Measurements from ENCODE around the gene CRAMP1. TPM values are rescaled to one million over a fixed set of nuclear protein-coding genes. Genes with fewer than 3 reads are reported as not detected.

Gene CRAMP1
- total RNA-seq, 1 donor from 2014 or later: 11.7 TPM

DNA sequence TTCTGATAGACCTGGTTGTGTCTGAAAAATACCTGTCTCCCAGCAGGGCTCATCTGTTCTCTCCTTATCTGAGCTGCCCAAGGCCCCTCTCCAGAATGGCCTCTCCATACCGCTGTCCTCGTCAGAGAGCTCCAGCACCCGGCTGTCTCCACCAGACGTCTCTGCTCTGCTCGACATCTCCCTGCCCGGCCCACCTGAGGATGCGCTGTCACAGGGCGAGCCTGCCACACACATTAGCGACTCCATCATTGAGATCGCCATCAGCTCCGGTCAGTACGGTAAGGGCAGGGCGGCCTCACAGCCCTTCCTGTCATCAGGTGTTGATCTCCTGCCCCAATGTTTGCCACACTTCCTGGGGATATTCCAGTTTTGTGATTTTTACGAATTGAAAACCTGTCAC, 55.8 kb downstream of the CRAMP1 start:
- Histone ChIP-seq H2AFZ (replicated peaks) (no peak overlapping the region), H3K4me2 (no peak overlapping the region), H3K4me3 (no peak overlapping the region), H3K27me3 (no peaks in the 10 kb centered on the region), H3F3A (ENCODE audit: low read depth) (no peaks in the 10 kb centered on the region), H3K36me3 (no peaks in the 10 kb centered on the region), H3K79me2 (ENCODE audit: low read depth) (no peaks in the 10 kb centered on the region), H3K9me3 (ENCODE audit: low read depth) (no peaks in the 10 kb centered on the region), H3K27ac (no peak overlapping the region), H3K4me1 (no peaks in the 10 kb centered on the region), H4K20me1 (ENCODE audit: low read depth) (no peaks in the 10 kb centered on the region), H3K9ac (no peak overlapping the region)
- Mint-ChIP-seq H3K4me1 (no peaks in the 10 kb centered on the region), H3K27ac (no peak overlapping the region), H3K4me3 (no peak overlapping the region), H3K9me3 (no peaks in the 10 kb centered on the region), H3K36me3 (peaks cover 35% of the 10 kb centered on the region), H3K27me3 (ENCODE audit: insufficient read depth, low read depth) (no peaks in the 10 kb centered on the region)
- DNase-seq (ENCODE audit: low spot score): no peak
- TF ChIP-seq EZH2 (IDR thresholded peaks at IDR 0.05) (no peak), EZH2phosphoT487 (IDR thresholded peaks at IDR 0.05) (no peak)
- TF ChIP-seq, protein P1, sequence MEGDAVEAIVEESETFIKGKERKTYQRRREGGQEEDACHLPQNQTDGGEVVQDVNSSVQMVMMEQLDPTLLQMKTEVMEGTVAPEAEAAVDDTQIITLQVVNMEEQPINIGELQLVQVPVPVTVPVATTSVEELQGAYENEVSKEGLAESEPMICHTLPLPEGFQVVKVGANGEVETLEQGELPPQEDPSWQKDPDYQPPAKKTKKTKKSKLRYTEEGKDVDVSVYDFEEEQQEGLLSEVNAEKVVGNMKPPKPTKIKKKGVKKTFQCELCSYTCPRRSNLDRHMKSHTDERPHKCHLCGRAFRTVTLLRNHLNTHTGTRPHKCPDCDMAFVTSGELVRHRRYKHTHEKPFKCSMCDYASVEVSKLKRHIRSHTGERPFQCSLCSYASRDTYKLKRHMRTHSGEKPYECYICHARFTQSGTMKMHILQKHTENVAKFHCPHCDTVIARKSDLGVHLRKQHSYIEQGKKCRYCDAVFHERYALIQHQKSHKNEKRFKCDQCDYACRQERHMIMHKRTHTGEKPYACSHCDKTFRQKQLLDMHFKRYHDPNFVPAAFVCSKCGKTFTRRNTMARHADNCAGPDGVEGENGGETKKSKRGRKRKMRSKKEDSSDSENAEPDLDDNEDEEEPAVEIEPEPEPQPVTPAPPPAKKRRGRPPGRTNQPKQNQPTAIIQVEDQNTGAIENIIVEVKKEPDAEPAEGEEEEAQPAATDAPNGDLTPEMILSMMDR (IDR thresholded peaks at IDR 0.05): no peak

DNA sequence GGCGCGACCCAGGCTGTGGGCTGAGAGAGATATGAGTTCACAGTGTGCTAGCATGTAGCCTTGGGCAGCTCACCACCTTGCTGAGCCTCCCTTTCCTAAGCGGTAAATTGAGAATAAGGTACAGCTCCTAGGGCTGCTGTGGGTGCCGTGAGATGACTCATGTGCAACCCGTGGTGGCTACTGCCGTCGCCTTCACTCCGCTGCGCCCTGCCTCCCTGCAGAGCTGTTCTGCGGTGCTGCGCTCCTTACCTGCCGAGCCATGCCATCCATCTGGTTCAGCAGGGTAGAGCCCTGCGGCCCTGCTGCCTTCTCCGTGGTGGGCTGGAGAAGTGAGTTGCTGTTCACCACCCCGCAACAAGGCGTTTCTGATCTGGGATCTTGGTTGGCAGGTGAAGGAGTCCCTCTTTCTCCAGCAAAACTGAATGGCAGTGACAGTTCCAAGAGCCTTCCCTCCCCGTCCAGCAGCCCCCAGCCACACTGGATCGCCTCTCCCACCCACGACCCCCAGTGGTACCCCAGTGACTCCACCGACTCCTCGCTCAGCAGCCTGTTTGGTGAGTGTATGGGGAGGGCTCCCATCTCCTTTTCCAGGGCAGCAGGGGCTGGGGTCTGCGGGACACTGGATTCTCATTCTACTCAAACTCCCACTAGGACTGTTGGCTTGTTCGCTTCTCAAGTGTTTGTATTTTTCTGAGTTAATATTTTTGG, 56.6 kb downstream of the CRAMP1 start:
- no peak overlapping the region for H2AFZ ChIP-seq (replicated peaks)
- no peaks in the 10 kb centered on the region for H3K79me2 ChIP-seq (ENCODE audit: low read depth)
- TF ChIP-seq, protein P1 (IDR thresholded peaks at IDR 0.05): no peak
- TF ChIP-seq EZH2phosphoT487 (IDR thresholded peaks at IDR 0.05): no peak
- no peak for TF ChIP-seq EZH2 (IDR thresholded peaks at IDR 0.05)
- H4K20me1 ChIP-seq (ENCODE audit: low read depth): no peaks in the 10 kb centered on the region
- H3K9me3 Mint-ChIP-seq: no peaks in the 10 kb centered on the region
- H3K27me3 Mint-ChIP-seq (ENCODE audit: insufficient read depth, low read depth): no peaks in the 10 kb centered on the region
- H3K4me1 Mint-ChIP-seq: no peaks in the 10 kb centered on the region
- no peak overlapping the region for H3K4me3 ChIP-seq
- H3F3A ChIP-seq (ENCODE audit: low read depth): no peaks in the 10 kb centered on the region
- no peak for DNase-seq (ENCODE audit: low spot score)
- peaks cover 41% of the 10 kb centered on the region for H3K36me3 Mint-ChIP-seq
- H3K36me3 ChIP-seq: no peaks in the 10 kb centered on the region
- H3K4me3 Mint-ChIP-seq: no peak overlapping the region
- no peak overlapping the region for H3K4me2 ChIP-seq
- no peaks in the 10 kb centered on the region for H3K9me3 ChIP-seq (ENCODE audit: low read depth)
- no peak overlapping the region for H3K9ac ChIP-seq
- H3K27me3 ChIP-seq: no peaks in the 10 kb centered on the region
- no peaks in the 10 kb centered on the region for H3K4me1 ChIP-seq
- H3K27ac Mint-ChIP-seq: no peak overlapping the region
- no peak overlapping the region for H3K27ac ChIP-seq

DNA sequence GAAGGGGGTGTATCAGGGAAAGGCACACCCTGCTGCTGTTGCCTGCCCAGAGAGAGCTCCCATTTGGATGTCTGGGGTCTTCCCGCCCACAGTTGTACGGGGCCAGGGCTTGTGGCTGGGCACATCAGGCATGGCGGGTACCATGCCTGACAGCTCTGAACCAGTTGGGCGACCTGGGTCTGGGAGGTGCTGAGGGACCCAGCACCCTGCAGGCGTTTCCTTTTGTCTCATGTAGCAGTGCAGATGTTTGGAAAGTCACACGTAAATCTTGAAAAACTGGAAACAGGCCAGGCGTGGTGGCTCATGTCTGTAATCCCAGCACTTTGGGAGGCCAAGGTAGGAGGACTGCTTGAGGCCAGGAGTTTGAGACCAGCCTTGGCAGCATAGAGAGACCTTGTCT, 57.5 kb downstream of the CRAMP1 start:
- H3K4me3 Mint-ChIP-seq: no peak overlapping the region
- H3K36me3 Mint-ChIP-seq: peaks cover 41% of the 10 kb centered on the region
- no peak for DNase-seq (ENCODE audit: low spot score)
- H3F3A ChIP-seq (ENCODE audit: low read depth): no peaks in the 10 kb centered on the region
- H3K9ac ChIP-seq: no peak overlapping the region
- H3K27me3 Mint-ChIP-seq (ENCODE audit: insufficient read depth, low read depth): no peaks in the 10 kb centered on the region
- H3K27ac Mint-ChIP-seq: no peak overlapping the region
- no peaks in the 10 kb centered on the region for H3K4me1 Mint-ChIP-seq
- no peaks in the 10 kb centered on the region for H4K20me1 ChIP-seq (ENCODE audit: low read depth)
- H3K4me3 ChIP-seq: no peak overlapping the region
- no peaks in the 10 kb centered on the region for H3K9me3 ChIP-seq (ENCODE audit: low read depth)
- no peaks in the 10 kb centered on the region for H3K9me3 Mint-ChIP-seq
- no peaks in the 10 kb centered on the region for H3K36me3 ChIP-seq
- no peaks in the 10 kb centered on the region for H3K79me2 ChIP-seq (ENCODE audit: low read depth)
- H3K27me3 ChIP-seq: no peaks in the 10 kb centered on the region
- H2AFZ ChIP-seq (replicated peaks): no peak overlapping the region
- H3K4me1 ChIP-seq: no peaks in the 10 kb centered on the region
- no peak overlapping the region for H3K4me2 ChIP-seq
- TF ChIP-seq, protein P1 (IDR thresholded peaks at IDR 0.05): no peak
- TF ChIP-seq EZH2phosphoT487 (IDR thresholded peaks at IDR 0.05) (no peak), EZH2 (IDR thresholded peaks at IDR 0.05) (no peak)
- no peak overlapping the region for H3K27ac ChIP-seq

Measured in neural progenitor cell (in vitro differentiated cells).